Breast epithelium (tissue), 3 donors: ENCODE measurements around the gene INKA2.

Source experiments
- POLR2A ChIP-seq: fragments of 450-650 bp; IDR thresholded peaks from one replicate; pipeline ENCODE4 v1.6.1; 2016; ENCODE audit warnings: antibody characterized with exemption, mild to moderate bottlenecking, moderate library complexity
- POLR2AphosphoS5 ChIP-seq, 3 donors: sonication (generic); formaldehyde crosslinking; IDR thresholded peaks; one replicate each; pipeline ENCODE4 v1.6.1; 2017; ENCODE audit warnings: antibody characterized with exemption in 3 of 3
- TF ChIP-seq, protein P1 (sequence below), 3 donors: fragments of 450-650 bp; IDR thresholded peaks; one replicate each; pipeline ENCODE4 v1.5.1; 2016 to 2017; ENCODE audit warnings: antibody characterized with exemption in 3 of 3, mild to moderate bottlenecking in 3 of 3, moderate library complexity in 3 of 3

DNA sequence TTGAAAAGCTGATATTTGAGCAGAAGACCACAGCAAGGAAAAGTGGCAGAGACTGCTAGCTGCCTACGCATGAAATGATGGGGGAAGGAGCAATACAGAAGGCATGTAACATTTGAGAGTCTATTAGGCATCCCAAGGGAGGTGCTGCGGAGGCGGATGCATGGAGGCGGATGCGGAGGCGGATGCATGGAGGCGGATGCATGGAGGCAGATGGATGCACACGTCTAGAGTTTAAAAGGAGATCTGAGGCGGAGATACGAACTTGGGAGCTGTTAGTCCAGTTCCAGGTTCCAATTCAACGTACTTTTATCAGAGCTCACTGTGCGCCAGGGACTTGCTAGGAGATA, 15.8 kb upstream of the INKA2 start:
- no peak for TF ChIP-seq POLR2AphosphoS5 (IDR thresholded peaks at IDR 0.05)
- TF ChIP-seq, protein P1, sequence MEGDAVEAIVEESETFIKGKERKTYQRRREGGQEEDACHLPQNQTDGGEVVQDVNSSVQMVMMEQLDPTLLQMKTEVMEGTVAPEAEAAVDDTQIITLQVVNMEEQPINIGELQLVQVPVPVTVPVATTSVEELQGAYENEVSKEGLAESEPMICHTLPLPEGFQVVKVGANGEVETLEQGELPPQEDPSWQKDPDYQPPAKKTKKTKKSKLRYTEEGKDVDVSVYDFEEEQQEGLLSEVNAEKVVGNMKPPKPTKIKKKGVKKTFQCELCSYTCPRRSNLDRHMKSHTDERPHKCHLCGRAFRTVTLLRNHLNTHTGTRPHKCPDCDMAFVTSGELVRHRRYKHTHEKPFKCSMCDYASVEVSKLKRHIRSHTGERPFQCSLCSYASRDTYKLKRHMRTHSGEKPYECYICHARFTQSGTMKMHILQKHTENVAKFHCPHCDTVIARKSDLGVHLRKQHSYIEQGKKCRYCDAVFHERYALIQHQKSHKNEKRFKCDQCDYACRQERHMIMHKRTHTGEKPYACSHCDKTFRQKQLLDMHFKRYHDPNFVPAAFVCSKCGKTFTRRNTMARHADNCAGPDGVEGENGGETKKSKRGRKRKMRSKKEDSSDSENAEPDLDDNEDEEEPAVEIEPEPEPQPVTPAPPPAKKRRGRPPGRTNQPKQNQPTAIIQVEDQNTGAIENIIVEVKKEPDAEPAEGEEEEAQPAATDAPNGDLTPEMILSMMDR (IDR thresholded peaks at IDR 0.05), result no peak
- TF ChIP-seq POLR2A, result no peak
